HepG2 (cell line): Measurements from ENCODE around the gene SF1. TPM values are rescaled to one million over a fixed set of nuclear protein-coding genes. Genes with fewer than 3 reads are reported as not detected.

Source experiments
- ATAC-seq: fragments of 200-7000 bp; cut with Tn5 transposase; 3 replicates; pipeline ENCODE4 v1.9.1; 2020; ENCODE audit warnings: mild to moderate bottlenecking, moderate library complexity
- BruUV-seq: library from RNA; stranded (reverse); fragments of 400-500 nt; replicated peaks from 2 replicates; lab custom pipeline; 2021; lab: Mats Ljungman, UMichigan
- CTCF ChIA-PET: fragments of 300-600 bp; formaldehyde crosslinking; extraction: SDS; loops from one replicate; lab custom pipeline; 2021; ENCODE audit warnings: low total read pairs, inconsistent platforms, low intra/inter-chr PET ratio; lab: Yijun Ruan, JAX
- POLR2A ChIA-PET: fragments of 350-600 bp; sonication (Branson Sonifier 250); formaldehyde crosslinking; loops from one replicate; lab custom pipeline; 2020; ENCODE audit warnings: antibody characterized with exemption, inconsistent platforms; lab: Yijun Ruan, JAX
- DNase-seq: peaks from one replicate; pipeline ENCODE4 v3.0.0-alpha.2; 2015; ENCODE audit warnings: low spot score
- FAIRE-seq: peaks from 3 replicates; lab custom pipeline; 2011; peaks lifted over from hg19 to GRCh38; lab: Jason Lieb, UNC
- H2AFZ ChIP-seq: one replicate; pipeline ENCODE4 v1.6.1; 2011; ENCODE audit warnings: low read length, inconsistent platforms
- H3K27ac ChIP-seq: fragments of 300-600 bp; 3 replicates; pipeline ENCODE4 v1.8.0; 2011; ENCODE audit warnings: mixed run types, mild to moderate bottlenecking, mixed read lengths, low read length, inconsistent platforms; ENCODE audit not compliant: insufficient read depth; ENCODE audit errors: extremely low read length
- H3K27me3 ChIP-seq, 2 experiments: fragments of 200-600 bp in 1 of 2; 2 replicates in 1 of 2; 3 replicates in 1 of 2; pipeline versions ENCODE4 v1.6.0 to v1.8.0; 2011; ENCODE audit warnings: low read length in 2 of 2, mild to moderate bottlenecking in 2 of 2, moderate library complexity in 2 of 2, inconsistent platforms in 1 of 2; ENCODE audit not compliant: insufficient read depth in 2 of 2, control insufficient read depth in 1 of 2
- H3K36me3 ChIP-seq, 2 experiments: fragments of 200-600 bp in 1 of 2; replicated peaks in 1 of 2; 2 replicates in 1 of 2; 3 replicates in 1 of 2; pipeline versions ENCODE4 v1.5.1 to v1.8.0; 2011; ENCODE audit warnings: low read length in 2 of 2, inconsistent platforms in 1 of 2; ENCODE audit not compliant: insufficient read depth in 2 of 2, control insufficient read depth in 1 of 2
- H3K4me1 ChIP-seq: 2 replicates; pipeline ENCODE4 v1.5.1; 2012; ENCODE audit warnings: low read length, inconsistent platforms; ENCODE audit not compliant: insufficient read depth
- H3K4me2 ChIP-seq: 2 replicates; pipeline ENCODE4 v1.6.0; 2011; ENCODE audit warnings: low read depth, low read length, inconsistent platforms
- H3K4me3 ChIP-seq, 3 experiments: fragments of 200-600 bp in 1 of 3; sonication (generic), shearing (Covaris generic) in 1 of 3; replicated peaks in 1 of 3; 2 replicates each; pipeline ENCODE4 v1.5.1; 2011 to 2016; ENCODE audit warnings: low read length in 3 of 3, inconsistent platforms in 2 of 3, low read depth in 2 of 3, mild to moderate bottlenecking in 2 of 3, control low read depth in 1 of 3, mixed read lengths in 1 of 3; ENCODE audit not compliant: insufficient read depth in 1 of 3
- H3K79me2 ChIP-seq: one replicate; pipeline ENCODE4 v1.6.1; 2011; ENCODE audit warnings: low read length, inconsistent platforms; ENCODE audit not compliant: insufficient read depth
- H3K9ac ChIP-seq: 2 replicates; pipeline ENCODE4 v1.6.0; 2011; ENCODE audit warnings: mild to moderate bottlenecking, low read depth, low read length, inconsistent platforms; ENCODE audit not compliant: insufficient read depth
- H3K9me3 ChIP-seq: 2 replicates; pipeline ENCODE4 v1.5.1; 2012; ENCODE audit warnings: mild to moderate bottlenecking, low read length
- H4K20me1 ChIP-seq: 2 replicates; pipeline ENCODE4 v1.6.0; 2011; ENCODE audit warnings: inconsistent platforms, mild to moderate bottlenecking, low read length, moderate library complexity; ENCODE audit not compliant: insufficient read depth
- CCAR2 ChIP-seq: fragments of 200-400 bp; formaldehyde crosslinking; optimal IDR thresholded peaks from 2 replicates; pipeline ENCODE3; 2018; ENCODE audit warnings: low read depth, mild to moderate bottlenecking, low read length, moderate library complexity
- HHEX ChIP-seq: IDR thresholded peaks from 2 replicates; pipeline ENCODE4 v1.6.1; 2016; ENCODE audit warnings: control low read depth
- HMG20B ChIP-seq: conservative IDR thresholded peaks from 2 replicates; pipeline ENCODE4 v1.6.1; 2016; ENCODE audit warnings: missing genetic modification reagents, missing compliant biosample characterization
- NBN ChIP-seq: fragments of 450-650 bp; conservative IDR thresholded peaks from 2 replicates; pipeline ENCODE4 v1.6.1; 2017
- SALL1 ChIP-seq: sonication (generic); formaldehyde crosslinking; IDR thresholded peaks from 2 replicates; pipeline ENCODE4 v1.8.0; 2022; ENCODE audit warnings: mild to moderate bottlenecking, missing genetic modification reagents
- SRSF4 ChIP-seq: fragments of 200-400 bp; formaldehyde crosslinking; IDR thresholded peaks from one replicate; pipeline ENCODE4 v1.6.1; 2018; ENCODE audit warnings: mild to moderate bottlenecking, low read depth, low read length, moderate library complexity; ENCODE audit not compliant: poor library complexity, severe bottlenecking
- ZNF331 ChIP-seq: sonication (generic); formaldehyde crosslinking; IDR thresholded peaks from 2 replicates; pipeline ENCODE4 v1.4.0; 2020; ENCODE audit warnings: missing genetic modification reagents
- ZNF557 ChIP-seq: sonication (generic); formaldehyde crosslinking; IDR thresholded peaks from 2 replicates; pipeline ENCODE4 v1.4.0; 2020; ENCODE audit warnings: missing genetic modification reagents
- ZNF619 ChIP-seq: sonication (generic); formaldehyde crosslinking; IDR thresholded peaks from 2 replicates; pipeline ENCODE4 v1.4.0; 2020; ENCODE audit warnings: mild to moderate bottlenecking, missing genetic modification reagents
- ZNF792 ChIP-seq: IDR thresholded peaks from 2 replicates; pipeline ENCODE4 v1.6.1; 2016
- WGBS: methylation state at CpG from one replicate; pipeline ENCODE4 v1.1.6; 2017; ENCODE audit warnings: low lambda C conversion rate; 5-methylcytosine and 5-hydroxymethylcytosine counted together
- in situ Hi-C: cut with HindIII; loops from 2 replicates; pipeline ENCODE4 v1.10.0; 2017; ENCODE audit warnings: low pct_unique_long_range_greater_than_20kb; ENCODE audit not compliant: extremely low pct_ligation_motif_present
- intact Hi-C: fragments of 100-400 bp; cut with micrococcal nuclease; formaldehyde crosslinking; loops from one replicate; pipeline ENCODE4 v1.10.0; 2022; ENCODE audit not compliant: unreplicated experiment
- polyA plus RNA-seq, 8 experiments: library from polyadenylated mRNA; depleted of rRNA in 3 of 8; stranded (reverse) in 7 of 8; unstranded in 1 of 8; fragments of >200 nt; fragmentation: Illumina TruSeq in 4 of 8; extraction: Trizol in 4 of 8; gene quantifications; 2 replicates each; pipeline versions ENCODE4 v1.2.1 to v1.2.3, GENCODE V29; 2011 to 2016; ENCODE audit warnings: low read depth in 4 of 8, missing spikeins in 1 of 8, mixed read lengths in 1 of 8; ENCODE audit not compliant: insufficient read depth in 1 of 8
- total RNA-seq, 5 experiments: library from RNA; depleted of rRNA; stranded (reverse); fragments of >200 nt; fragmentation: Illumina TruSeq; extraction: Trizol; gene quantifications; 2 replicates each; pipeline ENCODE4 v1.2.3, GENCODE V29; 2016; ENCODE audit warnings: low read depth in 1 of 5
- TF ChIP-seq, protein P1 (sequence below): conservative IDR thresholded peaks from 2 replicates; pipeline ENCODE4 v1.6.1; 2018; ENCODE audit warnings: missing genetic modification reagents

The SF1 gene
- total and polyA plus RNA-seq, 2 of the 13 experiments (the other 11 are each of a cell fraction or from before 2014, with no cell fraction given) = 55.5 to 70.4 TPM

DNA sequence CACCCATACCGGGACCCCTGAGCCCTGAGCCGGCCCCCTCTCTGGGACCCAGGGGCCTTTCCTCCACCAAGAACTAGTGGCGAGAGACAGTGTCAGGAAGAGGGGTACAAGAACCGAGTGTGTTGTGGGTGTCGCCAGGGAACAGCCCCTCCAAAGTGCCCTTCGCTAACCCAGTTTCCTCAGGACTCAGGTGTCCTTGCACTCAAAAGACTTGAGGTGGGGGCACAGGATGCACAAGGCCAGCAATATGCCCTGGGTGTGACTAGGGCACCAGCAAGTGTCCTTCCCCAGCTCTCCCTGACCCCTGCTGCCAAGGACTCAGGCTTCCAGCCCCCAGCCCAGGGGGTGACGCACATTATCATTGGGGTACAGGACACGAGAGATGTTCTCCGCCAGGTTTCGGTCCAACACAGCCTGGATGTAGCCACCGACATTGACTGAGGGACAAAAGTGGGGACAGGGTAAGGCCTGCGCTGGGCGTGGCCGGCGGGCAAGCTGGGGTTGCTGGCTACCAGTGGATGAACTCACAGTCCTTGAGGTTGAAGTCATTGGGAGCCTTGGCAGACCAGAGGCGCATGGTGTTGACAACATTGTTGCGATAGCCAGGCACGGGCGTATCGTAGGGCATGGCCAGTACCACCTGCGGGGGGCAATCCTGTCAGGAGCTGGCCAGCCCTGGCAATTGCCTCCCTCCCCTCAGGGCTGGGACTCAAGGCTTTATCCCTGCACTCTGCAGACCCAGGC lies 23.3 kb downstream of the SF1 start:
- peaks cover 3 to 15% of the 10 kb centered on the region in 2 experiments; a peak in 3 of 5 replicates for H3K27me3 ChIP-seq
- no peaks in the 10 kb centered on the region for H3K9me3 ChIP-seq
- H3K9ac ChIP-seq = no peak overlapping the region
- ATAC-seq (no peak), FAIRE-seq (no peak), DNase-seq (no peak)
- no peaks in the 10 kb centered on the region for H4K20me1 ChIP-seq
- WGBS = 77% methylated on average over 12 of the region's 21 CpGs
- intact Hi-C loops (no loop called here), in situ Hi-C loops (no loop called here)
- H3K79me2 ChIP-seq = no peaks in the 10 kb centered on the region
- no peak overlapping the region for H2AFZ ChIP-seq
- H3K27ac ChIP-seq = no peak overlapping the region
- H3K4me3 ChIP-seq = no peak overlapping the region
- no TSS peak for BruUV-seq
- POLR2A ChIA-PET = no interaction called here
- H3K4me2 ChIP-seq = no peak overlapping the region
- H3K36me3 ChIP-seq = no peaks in the 10 kb centered on the region
- CTCF ChIA-PET = no interaction called here
- TF ChIP-seq CCAR2 = no peak
- H3K4me1 ChIP-seq = peaks cover 43% of the 10 kb centered on the region

DNA sequence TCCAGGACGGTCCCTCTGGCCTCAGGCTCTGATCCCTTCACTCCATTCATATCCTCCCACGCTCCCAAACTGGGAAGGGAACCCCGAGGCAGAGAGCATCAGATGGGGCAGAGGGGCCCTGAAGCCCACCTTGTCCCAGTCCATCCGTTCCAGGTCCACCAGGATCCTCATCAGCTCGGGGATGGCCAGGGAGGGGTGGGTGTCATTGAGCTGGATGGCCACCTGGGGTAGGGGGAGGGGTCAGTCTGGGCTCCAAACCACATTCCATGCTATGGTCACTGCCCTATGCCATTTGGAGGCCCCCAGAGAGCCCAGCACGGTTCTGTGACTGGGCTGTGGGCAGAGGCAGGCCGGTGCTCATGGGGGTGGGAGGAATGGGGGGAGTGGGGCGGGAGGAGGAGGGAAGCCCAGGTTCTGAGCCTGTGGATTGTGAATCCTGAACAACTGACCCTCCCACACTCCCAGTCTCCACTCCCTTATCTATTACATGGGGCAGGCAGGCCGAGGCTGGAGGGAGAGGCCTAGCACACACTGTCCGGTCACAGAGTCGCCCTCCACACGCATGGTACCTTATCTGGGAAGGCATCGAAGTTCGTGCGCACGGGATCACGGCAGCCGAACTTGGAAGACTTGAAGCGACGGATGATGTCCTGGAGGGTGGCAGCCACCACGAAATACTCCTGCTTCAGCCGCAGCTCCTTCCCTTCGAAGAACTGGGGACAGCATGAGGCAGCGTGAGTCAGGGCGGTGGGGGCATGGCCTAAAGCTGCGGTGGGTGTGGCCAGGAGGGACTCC lies 24.0 kb downstream of the SF1 start:
- Histone ChIP-seq H3K79me2 (no peaks in the 10 kb centered on the region), H3K27ac (no peak overlapping the region), H3K9me3 (no peaks in the 10 kb centered on the region), H3K4me1 (peaks cover 35% of the 10 kb centered on the region), H3K4me2 (no peak overlapping the region), H3K27me3 (peaks cover 3 to 15% of the 10 kb centered on the region in 2 experiments; a peak in 3 of 5 replicates), H3K9ac (no peak overlapping the region), H4K20me1 (no peaks in the 10 kb centered on the region), H3K4me3 (no peak overlapping the region), H3K36me3 (no peaks in the 10 kb centered on the region), H2AFZ (no peak overlapping the region)
- FAIRE-seq = no peak
- ChIA-PET POLR2A (no interaction called here), CTCF (no interaction called here)
- intact Hi-C loops (no loop called here), in situ Hi-C loops (no loop called here)
- no peak for TF ChIP-seq ZNF557 (CRISPR knock-in tag)
- no peak for TF ChIP-seq SRSF4
- no peak for TF ChIP-seq ZNF619
- TF ChIP-seq NBN = no peak
- no peak for TF ChIP-seq HHEX (CRISPR knock-in tag)
- no peak for TF ChIP-seq ZNF331 (CRISPR knock-in tag)
- TF ChIP-seq HMG20B (CRISPR knock-in tag) = no peak
- no peak for TF ChIP-seq ZNF792
- TF ChIP-seq, protein P1, sequence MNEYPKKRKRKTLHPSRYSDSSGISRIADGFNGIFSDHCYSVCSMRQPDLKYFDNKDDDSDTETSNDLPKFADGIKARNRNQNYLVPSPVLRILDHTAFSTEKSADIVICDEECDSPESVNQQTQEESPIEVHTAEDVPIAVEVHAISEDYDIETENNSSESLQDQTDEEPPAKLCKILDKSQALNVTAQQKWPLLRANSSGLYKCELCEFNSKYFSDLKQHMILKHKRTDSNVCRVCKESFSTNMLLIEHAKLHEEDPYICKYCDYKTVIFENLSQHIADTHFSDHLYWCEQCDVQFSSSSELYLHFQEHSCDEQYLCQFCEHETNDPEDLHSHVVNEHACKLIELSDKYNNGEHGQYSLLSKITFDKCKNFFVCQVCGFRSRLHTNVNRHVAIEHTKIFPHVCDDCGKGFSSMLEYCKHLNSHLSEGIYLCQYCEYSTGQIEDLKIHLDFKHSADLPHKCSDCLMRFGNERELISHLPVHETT = no peak
- TF ChIP-seq SALL1 (CRISPR knock-in tag) = no peak
- no peak for ATAC-seq
- WGBS = 37% methylated on average over 22 of the region's 26 CpGs
- no TSS peak for BruUV-seq
- DNase-seq = no peak
